Testis (tissue), 3 donors: Measurements from ENCODE around the gene VPS26C. TPM values are rescaled to one million over a fixed set of nuclear protein-coding genes. Genes with fewer than 3 reads are reported as not detected.
A peak's percentile ranks its signal among the peaks of the same experiment; 100 is the strongest.

Source experiments
- DNase-seq: peaks from one replicate; pipeline ENCODE4 v3.0.0-alpha.2; 2019
- H3K27ac ChIP-seq, 2 donors: fragments of 200-600 bp; sonication (generic); one replicate each; pipeline ENCODE4 v1.5.1; 2019
- H3K27me3 ChIP-seq: fragments of 200-600 bp; sonication (generic); one replicate; pipeline ENCODE4 v1.5.1; 2019
- H3K36me3 ChIP-seq: fragments of 200-600 bp; sonication (generic); one replicate; pipeline ENCODE4 v1.5.1; 2017; ENCODE audit warnings: low read depth; ENCODE audit errors: missing control alignments
- H3K4me1 ChIP-seq: fragments of 200-600 bp; sonication (generic); one replicate; pipeline ENCODE4 v1.5.1; 2019
- H3K4me3 ChIP-seq, 2 donors: fragments of 200-600 bp; sonication (generic); one replicate each; pipeline ENCODE4 v1.5.1; 2017 to 2019
- H3K9me3 ChIP-seq: fragments of 200-600 bp; sonication (generic); one replicate; pipeline ENCODE4 v1.5.1; 2017
- CTCF ChIP-seq, 3 experiments: fragments of 450-650 bp in 2 of 3; fragments of 200-600 bp in 1 of 3; sonication (generic) in 1 of 3; IDR thresholded peaks; one replicate each; pipeline ENCODE4 v1.5.1; 2016 to 2019; ENCODE audit warnings: antibody characterized with exemption in 3 of 3, mild to moderate bottlenecking in 2 of 3, moderate library complexity in 1 of 3
- POLR2A ChIP-seq: fragments of 450-650 bp; IDR thresholded peaks from one replicate; pipeline ENCODE4 v1.6.1; 2017; ENCODE audit warnings: antibody characterized with exemption, mild to moderate bottlenecking, moderate library complexity
- WGBS, 2 donors: methylation state at CpG; one replicate each; pipeline ENCODE4 v1.1.5; 2018; 5-methylcytosine and 5-hydroxymethylcytosine counted together
- intact Hi-C: fragments of 100-400 bp; cut with DNase I; formaldehyde crosslinking; loops from one replicate; pipeline ENCODE4 v1.15.1; 2023; ENCODE audit warnings: low total_unique reads
- polyA plus RNA-seq: library from polyadenylated mRNA; stranded (reverse); fragments of 350-450 nt; fragmentation: Illumina TruSeq; extraction: RNeasy Lipid Tissue Mini Kit (QIAGEN cat#74804); gene quantifications from one replicate; pipeline ENCODE4 v1.2.3, GENCODE V29; 2014; ENCODE audit warnings: low read depth, low replicate concordance; ENCODE audit not compliant: insufficient read depth
- total RNA-seq, 2 donors: library from RNA; depleted of rRNA; stranded (reverse); fragments of >200 nt; gene quantifications; one replicate each; pipeline ENCODE4 v1.2.3, GENCODE V29; 2016

Gene VPS26C
- total and polyA plus RNA-seq, 3 donors from 2014 or later, result 25.3 to 48.1 (median 46.5) TPM

GRCh38 chr21:37227071-37228002 lies 39.8 kb downstream of the VPS26C start:
- Histone ChIP-seq H3K27me3 (no peaks in the 10 kb centered on the region), H3K9me3 (no peaks in the 10 kb centered on the region), H3K4me1 (no peaks in the 10 kb centered on the region), H3K4me3 (no peak overlapping the region), H3K27ac (no peak overlapping the region), H3K36me3 (no peaks in the 10 kb centered on the region)
- TF ChIP-seq CTCF (IDR thresholded peaks at IDR 0.05), result no peak
- no peak for TF ChIP-seq POLR2A
- peak; percentile 10 for DNase-seq
- intact Hi-C loops, result no loop called here
- WGBS, 2 donors, result 94 to 97% methylated on average over 24 to 37 of the region's 38 CpGs

- intact Hi-C loops, result no loop called here
- 85 to 96% methylated on average over 14 to 18 of the region's 18 CpGs for WGBS, 2 donors
- Histone ChIP-seq H3K27me3 (no peaks in the 10 kb centered on the region), H3K9me3 (no peaks in the 10 kb centered on the region), H3K4me3 (no peak overlapping the region), H3K27ac (no peak overlapping the region), H3K4me1 (no peaks in the 10 kb centered on the region), H3K36me3 (no peaks in the 10 kb centered on the region)
- no peak for TF ChIP-seq POLR2A
- TF ChIP-seq CTCF (IDR thresholded peaks at IDR 0.05), result no peak
- DNase-seq, result peak; percentile 11
Observed at GRCh38 chr21:37226041-37226920, 40.9 kb downstream of the VPS26C start.

- intact Hi-C loops, result no loop called here
- no peaks in the 10 kb centered on the region for H3K36me3 ChIP-seq
Observed at GRCh38 chr21:37224861-37225839, 42.0 kb downstream of the VPS26C start.

More at GRCh38 chr21:37224861-37225839, 42.0 kb downstream of the VPS26C start:
- Histone ChIP-seq H3K27me3 (no peaks in the 10 kb centered on the region), H3K9me3 (no peaks in the 10 kb centered on the region), H3K4me3 (no peak overlapping the region), H3K4me1 (peaks cover 1% of the 10 kb centered on the region), H3K27ac (no peak overlapping the region)
- DNase-seq, result peak; percentile 2
- TF ChIP-seq POLR2A, result no peak
- TF ChIP-seq CTCF (IDR thresholded peaks at IDR 0.05), result no peak
- 77 to 86% methylated on average over 20 to 21 of the region's 21 CpGs for WGBS, 2 donors
